Measurements from ENCODE around the gene PIK3CD. TPM values are rescaled to one million over a fixed set of nuclear protein-coding genes. Genes with fewer than 3 reads are reported as not detected.

Gene PIK3CD
- total and polyA plus RNA-seq, 2 experiments from 2014 or later, result 6.6 to 32.1 TPM

DNA sequence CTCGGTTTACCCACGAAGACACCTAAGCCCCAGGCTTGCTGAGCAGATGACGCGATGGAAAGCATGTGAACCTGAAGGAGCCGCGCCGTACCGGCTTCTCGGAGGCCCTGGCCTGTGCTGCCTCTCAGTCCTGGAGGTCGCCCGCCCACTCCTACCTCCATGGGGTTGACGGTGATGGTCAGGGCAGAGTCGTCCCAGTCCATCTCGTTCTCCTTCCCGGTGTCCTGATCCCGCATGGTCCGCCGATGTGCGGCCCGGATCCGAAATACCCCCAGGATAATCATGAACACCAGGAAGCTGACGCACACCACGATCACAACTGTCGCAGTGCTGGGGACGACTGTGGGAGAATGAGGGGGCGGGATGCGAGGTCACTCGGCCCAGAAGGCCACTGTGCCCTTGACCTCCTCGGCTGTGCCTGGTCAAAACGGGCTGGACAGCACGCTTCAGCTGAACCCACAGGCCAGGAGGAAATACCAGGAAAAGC is 79.6 kb downstream of the PIK3CD start:
- peaks cover 5% of the 10 kb centered on the region; the same call in 1 of the 2 replicates for H3F3A ChIP-seq (replicated peaks; ENCODE audit: low read depth)
- no peaks in the 10 kb centered on the region for H3K79me2 ChIP-seq (replicated peaks; ENCODE audit: insufficient read depth)
- H2AFZ ChIP-seq, result no peak overlapping the region
- Mint-ChIP-seq H3K27me3 (ENCODE audit: insufficient read depth, low read depth, poor library complexity) (peaks cover 23% of the 10 kb centered on the region), H3K27ac (no peak overlapping the region), H3K36me3 (ENCODE audit: low read depth) (peaks cover 81% of the 10 kb centered on the region), H3K4me3 (no peak overlapping the region), H3K9me3 (peaks cover 6% of the 10 kb centered on the region; the same call in 1 of the 3 replicates), H3K4me1 (no peaks in the 10 kb centered on the region; the same call in 2 of the 3 replicates)
- no peak for DNase-seq (ENCODE audit: low spot score)
- TF ChIP-seq STAT1 (IDR thresholded peaks at IDR 0.05; ENCODE audit: unreplicated experiment), result no peak
- no peak for TF ChIP-seq EZH2phosphoT487 (IDR thresholded peaks at IDR 0.05; ENCODE audit: unreplicated experiment)
- TF ChIP-seq JUNB (IDR thresholded peaks at IDR 0.05; ENCODE audit: unreplicated experiment), result no peak
- TF ChIP-seq CREB1 (CRISPR knock-in tag; IDR thresholded peaks at IDR 0.05; ENCODE audit: low read depth), result no peak
- TF ChIP-seq, protein P1, sequence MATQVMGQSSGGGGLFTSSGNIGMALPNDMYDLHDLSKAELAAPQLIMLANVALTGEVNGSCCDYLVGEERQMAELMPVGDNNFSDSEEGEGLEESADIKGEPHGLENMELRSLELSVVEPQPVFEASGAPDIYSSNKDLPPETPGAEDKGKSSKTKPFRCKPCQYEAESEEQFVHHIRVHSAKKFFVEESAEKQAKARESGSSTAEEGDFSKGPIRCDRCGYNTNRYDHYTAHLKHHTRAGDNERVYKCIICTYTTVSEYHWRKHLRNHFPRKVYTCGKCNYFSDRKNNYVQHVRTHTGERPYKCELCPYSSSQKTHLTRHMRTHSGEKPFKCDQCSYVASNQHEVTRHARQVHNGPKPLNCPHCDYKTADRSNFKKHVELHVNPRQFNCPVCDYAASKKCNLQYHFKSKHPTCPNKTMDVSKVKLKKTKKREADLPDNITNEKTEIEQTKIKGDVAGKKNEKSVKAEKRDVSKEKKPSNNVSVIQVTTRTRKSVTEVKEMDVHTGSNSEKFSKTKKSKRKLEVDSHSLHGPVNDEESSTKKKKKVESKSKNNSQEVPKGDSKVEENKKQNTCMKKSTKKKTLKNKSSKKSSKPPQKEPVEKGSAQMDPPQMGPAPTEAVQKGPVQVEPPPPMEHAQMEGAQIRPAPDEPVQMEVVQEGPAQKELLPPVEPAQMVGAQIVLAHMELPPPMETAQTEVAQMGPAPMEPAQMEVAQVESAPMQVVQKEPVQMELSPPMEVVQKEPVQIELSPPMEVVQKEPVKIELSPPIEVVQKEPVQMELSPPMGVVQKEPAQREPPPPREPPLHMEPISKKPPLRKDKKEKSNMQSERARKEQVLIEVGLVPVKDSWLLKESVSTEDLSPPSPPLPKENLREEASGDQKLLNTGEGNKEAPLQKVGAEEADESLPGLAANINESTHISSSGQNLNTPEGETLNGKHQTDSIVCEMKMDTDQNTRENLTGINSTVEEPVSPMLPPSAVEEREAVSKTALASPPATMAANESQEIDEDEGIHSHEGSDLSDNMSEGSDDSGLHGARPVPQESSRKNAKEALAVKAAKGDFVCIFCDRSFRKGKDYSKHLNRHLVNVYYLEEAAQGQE (IDR thresholded peaks at IDR 0.05; ENCODE audit: unreplicated experiment), result no peak
- TF ChIP-seq CTCF (conservative IDR thresholded peaks at IDR 0.05; ENCODE audit: low read depth in 2 of 2), result no peak
- TF ChIP-seq EZH2 (IDR thresholded peaks at IDR 0.05; ENCODE audit: low read depth, unreplicated experiment), result no peak
- TF ChIP-seq ZNF331 (CRISPR knock-in tag; IDR thresholded peaks at IDR 0.05; ENCODE audit: low read depth), result no peak
- no peak for TF ChIP-seq ETS1 (IDR thresholded peaks at IDR 0.05)
- no peak for TF ChIP-seq ZNF114 (CRISPR knock-in tag; IDR thresholded peaks at IDR 0.05)
- TF ChIP-seq NANOG (IDR thresholded peaks at IDR 0.05; ENCODE audit: borderline replicate concordance), result no peak
- no peak for TF ChIP-seq ZNF462 (CRISPR knock-in tag; IDR thresholded peaks at IDR 0.05)
- H3K9me2 ChIP-seq (ENCODE audit: insufficient read depth), result no peaks in the 10 kb centered on the region
- H3K4me3 ChIP-seq, result no peak overlapping the region
- H3K4me1 ChIP-seq (ENCODE audit: insufficient read depth), result no peaks in the 10 kb centered on the region
- no peak overlapping the region for H3K4me2 ChIP-seq
- no peak for ATAC-seq
- peaks cover 37% of the 10 kb centered on the region for H3K36me3 ChIP-seq (ENCODE audit: insufficient read depth)
- H3K27me3 ChIP-seq (ENCODE audit: insufficient read depth), result no peaks in the 10 kb centered on the region
- no peak overlapping the region for H3K27ac ChIP-seq (ENCODE audit: low read depth)
- no peaks in the 10 kb centered on the region; the same call in 1 of the 2 replicates for H4K20me1 ChIP-seq (replicated peaks; ENCODE audit: insufficient read depth)
